Measurements from ENCODE around the gene DAB2.
"Not testable (repeated sequence)": the region's sequence is repeated elsewhere in the genome, so short reads cannot be mapped to it uniquely, and the experiment has no call there.

The DAB2 gene

GRCh38 chr5:39373791-39374190 is 51.0 kb downstream of the DAB2 start:
- no peak for DNase-seq

- no peak for DNase-seq
Measured at GRCh38 chr5:39371367-39371635, 53.5 kb downstream of the DAB2 start.

GRCh38 chr5:39370555-39371366 is 54.0 kb downstream of the DAB2 start:
- DNase-seq = no peak

- no peak for DNase-seq
Measured at GRCh38 chr5:39369123-39369815, 55.5 kb downstream of the DAB2 start.

GRCh38 chr5:39368116-39368515 is 56.7 kb downstream of the DAB2 start:
- no peak for DNase-seq

GRCh38 chr5:39367711-39368110 is 57.1 kb downstream of the DAB2 start:
- no peak for DNase-seq

GRCh38 chr5:39364367-39364766 is 60.4 kb downstream of the DAB2 start, which contains the start of gene C9:
Gene C9 (minus strand): TSS chr5:39364495. CDS start chr5:39364464, 31 bp downstream.
- DNase-seq = no peak

GRCh38 chr5:39363217-39363616 is 61.6 kb downstream of the DAB2 start:
- no peak for DNase-seq

- DNase-seq = no peak
Measured at GRCh38 chr5:39362646-39363045, 62.1 kb downstream of the DAB2 start.

- no peak for DNase-seq
Measured at GRCh38 chr5:39361306-39361705, 63.5 kb downstream of the DAB2 start.

- no peak for DNase-seq
Measured at GRCh38 chr5:39360471-39361111, 64.2 kb downstream of the DAB2 start.

GRCh38 chr5:39356263-39356662 is 68.5 kb downstream of the DAB2 start:
- DNase-seq = no peak

- DNase-seq = no peak
Measured at GRCh38 chr5:39355324-39355723, 69.5 kb downstream of the DAB2 start.

GRCh38 chr5:39353717-39354399 is 70.9 kb downstream of the DAB2 start:
- DNase-seq = no peak

GRCh38 chr5:39352951-39353350 is 71.8 kb downstream of the DAB2 start:
- no peak for DNase-seq

- DNase-seq = no peak
Measured at GRCh38 chr5:39352170-39352569, 72.6 kb downstream of the DAB2 start.

- no peak for DNase-seq
Measured at GRCh38 chr5:39349484-39349883, 75.3 kb downstream of the DAB2 start.

- no peak for DNase-seq
Measured at GRCh38 chr5:39342460-39342859, 82.3 kb downstream of the DAB2 start.

GRCh38 chr5:39341896-39342295 is 82.9 kb downstream of the DAB2 start:
- DNase-seq = no peak

GRCh38 chr5:39340506-39340905 is 84.3 kb downstream of the DAB2 start:
- no peak for DNase-seq

GRCh38 chr5:39337252-39337915 is 87.4 kb downstream of the DAB2 start:
- DNase-seq = no peak

- not testable (repeated sequence) for DNase-seq
Measured at GRCh38 chr5:39334296-39334695, 90.5 kb downstream of the DAB2 start.

GRCh38 chr5:39333104-39333503 is 91.7 kb downstream of the DAB2 start:
- no peak for DNase-seq

Measured in effector CD8-positive, alpha-beta T cell (primary cell).